Mesothelial cell of epicardium (in vitro differentiated cells): Measurements from ENCODE around the gene SMARCE1. TPM values are rescaled to one million over a fixed set of nuclear protein-coding genes. Genes with fewer than 3 reads are reported as not detected.

Experiments
- DNase-seq, 2 experiments: peaks; one replicate each; pipeline ENCODE4 v3.0.0; 2021; ENCODE audit warnings: low spot score in 2 of 2; ENCODE audit not compliant: unreplicated experiment in 2 of 2
- H3K27ac Mint-ChIP-seq: 2 replicates; pipeline ENCODE4 v1.8.0; 2021; ENCODE audit warnings: mixed read lengths
- H3K27me3 Mint-ChIP-seq: 2 replicates; pipeline ENCODE4 v1.8.0; 2021; ENCODE audit warnings: low read depth, mixed read lengths
- H3K36me3 Mint-ChIP-seq: 2 replicates; pipeline ENCODE4 v1.8.0; 2021; ENCODE audit warnings: mixed read lengths
- H3K4me1 Mint-ChIP-seq: 2 replicates; pipeline ENCODE4 v1.8.0; 2021; ENCODE audit warnings: mixed read lengths
- H3K4me3 Mint-ChIP-seq: 2 replicates; pipeline ENCODE4 v1.8.0; 2021; ENCODE audit warnings: mild to moderate bottlenecking, moderate library complexity, mixed read lengths
- H3K9me3 Mint-ChIP-seq: 2 replicates; pipeline ENCODE4 v1.8.0; 2021; ENCODE audit warnings: mixed read lengths
- total RNA-seq: library from RNA; stranded (reverse); gene quantifications from 3 replicates; pipeline ENCODE4 v1.2.1, GENCODE V29; 2021
- TF ChIP-seq, protein P1 (sequence below): fragments of 200-600 bp; sonication (generic); IDR thresholded peaks from one replicate; pipeline ENCODE4 v1.5.0; 2021; ENCODE audit warnings: antibody characterized with exemption; ENCODE audit not compliant: unreplicated experiment

SMARCE1 gene
- total RNA-seq, 1 donor from 2014 or later: 163 TPM

DNA sequence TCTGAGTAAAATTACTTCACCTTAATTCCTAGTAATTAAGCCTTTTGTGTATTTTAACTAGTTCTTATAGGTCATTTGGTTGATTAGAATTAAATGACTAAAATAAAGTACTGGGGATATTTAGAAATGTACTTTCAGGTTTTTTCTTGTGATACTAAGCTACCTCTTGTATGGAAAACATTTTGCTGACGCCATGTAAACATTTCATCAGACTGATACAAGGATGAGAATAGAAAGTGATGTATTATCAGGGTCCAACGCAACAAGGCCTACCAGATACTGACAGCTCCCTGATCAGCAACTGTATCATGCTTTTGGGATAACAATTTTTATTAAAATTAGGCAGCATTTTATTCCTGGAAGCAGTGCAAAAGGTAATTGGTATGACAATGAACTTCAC is 1.7 kb downstream of the SMARCE1 start:
- TF ChIP-seq, protein P1, sequence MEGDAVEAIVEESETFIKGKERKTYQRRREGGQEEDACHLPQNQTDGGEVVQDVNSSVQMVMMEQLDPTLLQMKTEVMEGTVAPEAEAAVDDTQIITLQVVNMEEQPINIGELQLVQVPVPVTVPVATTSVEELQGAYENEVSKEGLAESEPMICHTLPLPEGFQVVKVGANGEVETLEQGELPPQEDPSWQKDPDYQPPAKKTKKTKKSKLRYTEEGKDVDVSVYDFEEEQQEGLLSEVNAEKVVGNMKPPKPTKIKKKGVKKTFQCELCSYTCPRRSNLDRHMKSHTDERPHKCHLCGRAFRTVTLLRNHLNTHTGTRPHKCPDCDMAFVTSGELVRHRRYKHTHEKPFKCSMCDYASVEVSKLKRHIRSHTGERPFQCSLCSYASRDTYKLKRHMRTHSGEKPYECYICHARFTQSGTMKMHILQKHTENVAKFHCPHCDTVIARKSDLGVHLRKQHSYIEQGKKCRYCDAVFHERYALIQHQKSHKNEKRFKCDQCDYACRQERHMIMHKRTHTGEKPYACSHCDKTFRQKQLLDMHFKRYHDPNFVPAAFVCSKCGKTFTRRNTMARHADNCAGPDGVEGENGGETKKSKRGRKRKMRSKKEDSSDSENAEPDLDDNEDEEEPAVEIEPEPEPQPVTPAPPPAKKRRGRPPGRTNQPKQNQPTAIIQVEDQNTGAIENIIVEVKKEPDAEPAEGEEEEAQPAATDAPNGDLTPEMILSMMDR: no peak
- H3K36me3 Mint-ChIP-seq: peaks cover 22% of the 10 kb centered on the region
- H3K4me3 Mint-ChIP-seq: peak overlapping the region; percentile 45
- H3K27me3 Mint-ChIP-seq: no peaks in the 10 kb centered on the region
- no peaks in the 10 kb centered on the region for H3K9me3 Mint-ChIP-seq
- peak overlapping the region; percentile 43 for H3K27ac Mint-ChIP-seq
- H3K4me1 Mint-ChIP-seq: peaks cover 40% of the 10 kb centered on the region
- DNase-seq: no peak

DNA sequence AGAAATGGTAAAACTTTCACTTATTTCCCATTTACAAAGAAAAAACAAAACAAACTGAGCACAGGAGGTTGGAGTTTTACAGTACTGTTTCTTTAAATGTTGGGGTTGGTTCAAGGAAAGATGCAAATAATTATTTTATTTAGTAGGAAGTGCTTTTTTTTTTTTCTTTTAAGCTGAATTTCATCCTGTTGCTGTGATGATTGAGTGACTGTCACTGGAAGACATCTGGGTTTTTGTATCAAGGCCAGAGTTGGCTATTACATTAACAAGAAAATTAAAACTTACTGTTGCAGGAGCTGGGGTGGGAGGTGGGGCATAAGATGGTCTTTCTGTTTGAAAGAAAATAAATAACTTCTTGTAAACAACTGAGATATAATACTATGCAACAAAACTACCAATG is 2.3 kb downstream of the SMARCE1 start:
- Mint-ChIP-seq H3K27me3 (no peaks in the 10 kb centered on the region), H3K4me3 (peak overlapping the region; percentile 28), H3K36me3 (peaks cover 25% of the 10 kb centered on the region), H3K27ac (peak overlapping the region; percentile 54), H3K4me1 (peaks cover 40% of the 10 kb centered on the region), H3K9me3 (no peaks in the 10 kb centered on the region)
- no peak for DNase-seq
- TF ChIP-seq, protein P1: no peak

DNA sequence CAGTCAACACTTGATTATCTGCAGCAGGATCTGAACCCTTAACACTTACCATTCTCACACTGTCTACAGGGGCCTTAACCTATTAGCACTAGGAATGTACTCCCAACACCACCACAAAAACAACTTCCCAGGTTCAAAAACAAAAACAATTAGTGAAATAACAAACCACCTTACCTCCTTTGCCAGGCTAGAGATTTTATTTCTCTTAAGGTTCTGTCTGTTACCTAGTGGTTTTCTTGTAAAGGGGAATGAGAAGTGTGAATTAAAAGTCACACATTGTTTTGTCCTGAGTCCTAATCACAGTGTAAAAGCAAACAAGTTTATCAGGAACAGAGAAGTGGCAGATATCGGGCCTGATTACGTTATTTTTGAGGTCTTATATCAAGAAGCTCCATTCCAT is 9.7 kb downstream of the SMARCE1 start:
- Mint-ChIP-seq H3K27ac (no peak overlapping the region), H3K9me3 (no peaks in the 10 kb centered on the region), H3K4me1 (peaks cover 4% of the 10 kb centered on the region), H3K27me3 (no peaks in the 10 kb centered on the region), H3K36me3 (peaks cover 39% of the 10 kb centered on the region), H3K4me3 (no peak overlapping the region)
- DNase-seq: no peak
- TF ChIP-seq, protein P1: no peak

DNA sequence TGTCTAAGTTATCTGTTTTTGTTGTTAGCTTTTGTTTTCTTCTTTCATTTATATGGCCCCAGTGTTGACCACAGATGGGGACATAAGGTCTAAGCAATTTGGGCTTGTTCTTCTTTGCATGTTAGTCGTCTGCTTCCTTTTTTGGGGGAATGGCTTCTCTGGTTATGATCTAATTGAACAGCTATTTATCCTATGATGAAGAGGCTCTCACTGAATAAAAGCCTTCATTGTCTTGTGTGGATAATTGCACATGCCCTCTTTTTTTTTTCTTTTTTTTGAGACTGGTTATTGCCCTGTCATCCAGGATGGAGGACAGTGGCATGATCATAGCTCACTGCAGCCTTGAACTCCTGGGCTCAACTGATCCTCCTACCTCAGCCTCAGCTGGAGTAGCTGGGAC is 13.7 kb downstream of the SMARCE1 start:
- Mint-ChIP-seq H3K4me1 (no peaks in the 10 kb centered on the region), H3K27ac (no peak overlapping the region), H3K9me3 (no peaks in the 10 kb centered on the region), H3K27me3 (no peaks in the 10 kb centered on the region), H3K36me3 (peaks cover 46% of the 10 kb centered on the region), H3K4me3 (no peak overlapping the region)
- no peak for DNase-seq
- TF ChIP-seq, protein P1: no peak

DNA sequence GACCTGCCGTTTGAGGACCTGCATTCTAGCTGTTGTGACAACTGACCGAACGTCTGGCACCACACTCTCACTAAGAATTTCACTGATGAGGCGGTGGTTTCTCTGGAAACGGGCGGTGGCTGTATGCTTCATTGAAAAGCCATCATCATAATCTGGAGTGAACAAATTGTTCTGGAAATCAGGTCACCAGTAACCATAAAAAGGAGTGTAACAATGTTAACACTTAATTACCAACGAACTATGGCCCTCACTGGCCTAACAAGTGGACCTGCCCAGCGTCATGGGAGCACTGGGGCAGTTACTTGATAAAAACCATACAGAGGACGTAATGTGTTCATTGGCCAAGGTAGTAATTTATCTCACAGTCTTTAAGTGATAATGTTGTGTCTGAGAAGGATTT is 15.4 kb downstream of the SMARCE1 start:
- H3K9me3 Mint-ChIP-seq: no peaks in the 10 kb centered on the region
- H3K36me3 Mint-ChIP-seq: peaks cover 49% of the 10 kb centered on the region
- no peaks in the 10 kb centered on the region for H3K27me3 Mint-ChIP-seq
- H3K27ac Mint-ChIP-seq: no peak overlapping the region
- H3K4me3 Mint-ChIP-seq: no peak overlapping the region
- H3K4me1 Mint-ChIP-seq: no peaks in the 10 kb centered on the region
- TF ChIP-seq, protein P1: no peak
- DNase-seq: no peak

DNA sequence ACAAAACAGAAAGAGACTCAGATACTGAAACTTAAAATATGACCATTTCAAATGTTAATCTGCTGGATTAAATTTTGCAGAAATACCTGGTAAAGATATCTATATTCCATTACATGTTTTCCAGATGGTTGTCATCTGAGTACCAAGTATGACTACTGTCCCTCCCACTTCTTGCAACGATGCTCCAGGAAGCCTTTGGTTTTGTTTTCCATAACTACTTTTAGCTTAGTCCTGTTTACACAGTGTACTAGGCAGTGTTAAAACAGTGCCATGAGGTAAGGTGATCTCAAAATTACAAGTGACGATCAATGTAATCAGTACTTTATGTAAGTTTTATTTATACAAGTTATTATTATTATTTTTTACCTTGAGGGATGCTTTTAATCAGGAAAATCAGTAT is 17.8 kb downstream of the SMARCE1 start:
- no peaks in the 10 kb centered on the region for H3K9me3 Mint-ChIP-seq
- peaks cover 5% of the 10 kb centered on the region for H3K4me1 Mint-ChIP-seq
- H3K27me3 Mint-ChIP-seq: no peaks in the 10 kb centered on the region
- H3K4me3 Mint-ChIP-seq: no peak overlapping the region
- peaks cover 35% of the 10 kb centered on the region for H3K36me3 Mint-ChIP-seq
- no peak for DNase-seq
- H3K27ac Mint-ChIP-seq: no peak overlapping the region
- TF ChIP-seq, protein P1: no peak
